ENCODE measurements around the gene FCER2. TPM values are rescaled to one million over a fixed set of nuclear protein-coding genes. Genes with fewer than 3 reads are reported as not detected.

FCER2 gene
- total and polyA plus RNA-seq, 4 donors: 0.14 TPM; not detected in 3

- no peak for TF ChIP-seq SP1 (IDR thresholded peaks at IDR 0.05)
- no peak for TF ChIP-seq TAF1 (conservative IDR thresholded peaks at IDR 0.05)
- TF ChIP-seq GABPA (IDR thresholded peaks at IDR 0.05 in 1 of 2, conservative IDR thresholded peaks at IDR 0.05 in 1 of 2): no peak
- peak; percentile 16 to 27 for TF ChIP-seq RAD21 (IDR thresholded peaks at IDR 0.05)
- no peaks in the 10 kb centered on the region for H3K36me3 ChIP-seq (ENCODE audit: control insufficient read depth in 4 of 4, insufficient read depth in 3 of 4, low read depth in 1 of 4, low read length in 3 of 4)
- no peaks in the 10 kb centered on the region for H3K27me3 ChIP-seq (ENCODE audit: control insufficient read depth in 4 of 4, insufficient read depth in 4 of 4, low read length in 3 of 4)
- DNase-seq (ENCODE audit: low spot score): no peak
- 24% methylated on average over 4 of the region's 4 CpGs for WGBS
- no peaks in the 10 kb centered on the region for H3K4me1 ChIP-seq (ENCODE audit: control insufficient read depth in 4 of 4, insufficient read depth in 4 of 4, low read length in 3 of 4)
- H3K4me3 ChIP-seq (ENCODE audit: low read depth in 1 of 3, low read length in 3 of 3): no peak overlapping the region
- no peak overlapping the region for H3K9ac ChIP-seq (ENCODE audit: low read depth in 1 of 2, low read length in 2 of 2)
- no peak overlapping the region for H3K27ac ChIP-seq (ENCODE audit: low read depth in 1 of 2, low read length in 2 of 2)
- peaks cover 0 to 3% (median 0%) of the 10 kb centered on the region in 4 donors for H3K9me3 ChIP-seq (ENCODE audit: control insufficient read depth in 4 of 4, low read length in 3 of 4)
Measured at GRCh38 chr19:7748756-7749155, 46.8 kb upstream of the FCER2 start.

GRCh38 chr19:7748171-7748570, 46.2 kb upstream of the FCER2 start:
- no peak for DNase-seq (ENCODE audit: low spot score)
- 69% methylated on average over 2 of the region's 2 CpGs for WGBS
- Histone ChIP-seq H3K9me3 (ENCODE audit: control insufficient read depth in 4 of 4, low read length in 3 of 4) (peaks cover 0 to 3% (median 0%) of the 10 kb centered on the region in 4 donors), H3K4me1 (ENCODE audit: control insufficient read depth in 4 of 4, insufficient read depth in 4 of 4, low read length in 3 of 4) (no peaks in the 10 kb centered on the region), H3K4me3 (ENCODE audit: low read depth in 1 of 3, low read length in 3 of 3) (no peak overlapping the region), H3K27me3 (ENCODE audit: control insufficient read depth in 4 of 4, insufficient read depth in 4 of 4, low read length in 3 of 4) (no peaks in the 10 kb centered on the region), H3K27ac (ENCODE audit: low read depth in 1 of 2, low read length in 2 of 2) (no peak overlapping the region), H3K9ac (ENCODE audit: low read depth in 1 of 2, low read length in 2 of 2) (no peak overlapping the region), H3K36me3 (ENCODE audit: control insufficient read depth in 4 of 4, insufficient read depth in 3 of 4, low read depth in 1 of 4, low read length in 3 of 4) (no peaks in the 10 kb centered on the region)
- TF ChIP-seq YY1 (IDR thresholded peaks at IDR 0.05) (no peak), TAF1 (conservative IDR thresholded peaks at IDR 0.05) (no peak), ATF3 (IDR thresholded peaks at IDR 0.05) (no peak), EGR1 (IDR thresholded peaks at IDR 0.05; ENCODE audit: low read depth in 2 of 2) (no peak), FOXA2 (IDR thresholded peaks at IDR 0.05) (no peak), JUND (IDR thresholded peaks at IDR 0.05) (no peak), NR2F2 (IDR thresholded peaks at IDR 0.05) (no peak), ZBTB33 (IDR thresholded peaks at IDR 0.05) (no peak), SP1 (IDR thresholded peaks at IDR 0.05) (no peak), REST (IDR thresholded peaks at IDR 0.05) (no peak), CTCF (IDR thresholded peaks at IDR 0.05; ENCODE audit: low read depth, low read length, missing input control) (no peak), FOXA1 (IDR thresholded peaks at IDR 0.05) (no peak)

Data from liver (tissue), 9 donors.